NT2/D1 (cell line): Measurements from ENCODE around the gene VWA2.

Source experiments
- DNase-seq: peaks from one replicate; pipeline ENCODE4 v3.0.0-alpha.2; 2011; ENCODE audit warnings: low read depth, low spot score
- H3K27me3 ChIP-seq: 2 replicates; pipeline ENCODE4 v1.6.0; 2011; ENCODE audit warnings: mild to moderate bottlenecking; ENCODE audit not compliant: insufficient read length, insufficient read depth
- H3K36me3 ChIP-seq: 2 replicates; pipeline ENCODE4 v1.6.1; 2011; ENCODE audit warnings: mild to moderate bottlenecking, low read length, mixed read lengths; ENCODE audit not compliant: insufficient read depth, insufficient read length
- H3K4me1 ChIP-seq: 2 replicates; pipeline ENCODE4 v1.5.1; 2011; ENCODE audit not compliant: insufficient read depth, insufficient read length
- H3K4me3 ChIP-seq: 2 replicates; pipeline ENCODE4 v1.5.1; 2011; ENCODE audit warnings: low read depth; ENCODE audit not compliant: insufficient read length
- H3K9ac ChIP-seq: 2 replicates; pipeline ENCODE4 v1.6.0; 2011; ENCODE audit warnings: low read depth; ENCODE audit not compliant: insufficient read length
- H3K9me3 ChIP-seq: 2 replicates; pipeline ENCODE4 v1.5.1; 2011; ENCODE audit warnings: mild to moderate bottlenecking, low read length; ENCODE audit not compliant: insufficient read depth
- SUZ12 ChIP-seq: IDR thresholded peaks from 2 replicates; pipeline ENCODE4 v1.6.1; 2011; ENCODE audit not compliant: insufficient read length, insufficient read depth; ENCODE audit errors: extremely low read depth
- YY1 ChIP-seq: IDR thresholded peaks from 2 replicates; pipeline ENCODE4 v1.6.1; 2011; ENCODE audit not compliant: insufficient read length, insufficient read depth
- ZNF274 ChIP-seq: IDR thresholded peaks from 2 replicates; pipeline ENCODE4 v1.6.1; 2011; ENCODE audit warnings: mild to moderate bottlenecking, low read depth, low read length

The VWA2 gene

DNA sequence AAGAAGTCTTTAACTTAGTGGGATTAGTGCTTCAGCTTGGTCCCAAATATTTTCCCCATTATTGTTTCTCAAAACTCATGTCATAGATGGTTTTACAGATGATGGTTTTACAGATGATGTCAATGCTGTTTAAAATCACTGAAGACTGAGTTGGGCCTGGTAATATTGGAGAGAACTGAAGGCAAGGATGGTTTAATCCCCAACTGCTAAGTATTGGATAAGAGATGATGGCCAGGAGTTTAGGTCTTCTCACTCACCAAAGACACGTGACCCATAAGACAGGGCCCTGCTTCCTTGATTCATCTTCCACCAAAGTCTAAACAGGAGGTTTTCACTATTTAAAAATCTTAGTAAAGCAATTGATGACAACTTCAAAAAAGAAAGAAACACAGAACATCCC, 56.3 kb downstream of the VWA2 start:
- H3K27me3 ChIP-seq = no peaks in the 10 kb centered on the region
- peaks cover 44% of the 10 kb centered on the region for H3K36me3 ChIP-seq
- TF ChIP-seq YY1 (no peak), ZNF274 (no peak), SUZ12 (no peak)
- H3K9me3 ChIP-seq = peaks cover 23% of the 10 kb centered on the region
- H3K9ac ChIP-seq = no peak overlapping the region
- H3K4me3 ChIP-seq = no peak overlapping the region
- no peaks in the 10 kb centered on the region for H3K4me1 ChIP-seq
- DNase-seq = no peak

- no peak for TF ChIP-seq ZNF274
- no peak for TF ChIP-seq YY1
- TF ChIP-seq SUZ12 = no peak
- no peak overlapping the region for H3K9ac ChIP-seq
- no peak overlapping the region for H3K4me3 ChIP-seq
- no peaks in the 10 kb centered on the region for H3K4me1 ChIP-seq
- H3K36me3 ChIP-seq = peaks cover 59% of the 10 kb centered on the region
- DNase-seq = no peak
- H3K27me3 ChIP-seq = no peaks in the 10 kb centered on the region
- peaks cover 23% of the 10 kb centered on the region for H3K9me3 ChIP-seq
Observed at GRCh38 chr10:114297136-114297705, 58.2 kb downstream of the VWA2 start.

GRCh38 chr10:114300036-114300645, 61.1 kb downstream of the VWA2 start:
- H3K4me3 ChIP-seq = no peak overlapping the region
- H3K4me1 ChIP-seq = peaks cover 2% of the 10 kb centered on the region
- TF ChIP-seq SUZ12 (no peak), YY1 (no peak), ZNF274 (no peak)

GRCh38 chr10:114301177-114301576, 62.1 kb downstream of the VWA2 start:
- TF ChIP-seq YY1 (no peak), ZNF274 (no peak), SUZ12 (no peak)
- H3K9ac ChIP-seq = no peak overlapping the region
- DNase-seq = no peak

More at GRCh38 chr10:114300036-114300645, 61.1 kb downstream of the VWA2 start:
- Histone ChIP-seq H3K9me3 (peaks cover 18% of the 10 kb centered on the region), H3K36me3 (peaks cover 59% of the 10 kb centered on the region), H3K9ac (no peak overlapping the region), H3K27me3 (no peaks in the 10 kb centered on the region)
- no peak for DNase-seq

GRCh38 chr10:114301951-114302710, 63.1 kb downstream of the VWA2 start:
- TF ChIP-seq YY1 (no peak), SUZ12 (no peak), ZNF274 (no peak)
- H3K36me3 ChIP-seq = peaks cover 42% of the 10 kb centered on the region

More at GRCh38 chr10:114301177-114301576, 62.1 kb downstream of the VWA2 start:
- peaks cover 2% of the 10 kb centered on the region for H3K4me1 ChIP-seq
- no peak overlapping the region for H3K4me3 ChIP-seq
- H3K36me3 ChIP-seq = peaks cover 52% of the 10 kb centered on the region
- H3K9me3 ChIP-seq = peaks cover 8% of the 10 kb centered on the region
- no peaks in the 10 kb centered on the region for H3K27me3 ChIP-seq

DNA sequence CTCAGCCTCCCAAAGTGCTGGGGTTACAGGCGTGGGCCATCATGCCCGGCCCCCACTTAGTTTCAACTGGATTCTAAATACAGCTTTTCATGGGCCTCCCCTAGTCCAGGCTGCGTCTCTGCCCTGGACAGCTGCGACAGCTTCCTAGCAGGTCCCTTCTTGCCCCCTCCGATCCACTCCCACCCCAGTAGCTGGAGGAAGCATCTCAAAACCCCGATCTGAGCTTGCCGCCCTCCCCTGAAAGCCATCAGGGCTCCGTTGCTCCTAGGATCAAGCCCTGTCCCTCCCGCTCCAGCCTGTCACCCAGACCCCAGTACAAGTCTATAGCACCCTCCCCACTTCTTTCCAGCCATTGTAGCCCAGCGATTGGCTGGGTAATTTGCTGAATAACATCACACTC, 64.5 kb downstream of the VWA2 start:
- Histone ChIP-seq H3K9ac (no peak overlapping the region), H3K9me3 (no peaks in the 10 kb centered on the region), H3K4me3 (no peak overlapping the region), H3K27me3 (no peaks in the 10 kb centered on the region), H3K4me1 (peaks cover 5% of the 10 kb centered on the region), H3K36me3 (peaks cover 34% of the 10 kb centered on the region)
- no peak for TF ChIP-seq YY1
- TF ChIP-seq SUZ12 = no peak
- TF ChIP-seq ZNF274 = no peak
- DNase-seq = no peak

More at GRCh38 chr10:114301951-114302710, 63.1 kb downstream of the VWA2 start:
- H3K4me3 ChIP-seq = no peak overlapping the region
- H3K9ac ChIP-seq = no peak overlapping the region
- no peak for DNase-seq
- H3K9me3 ChIP-seq = no peaks in the 10 kb centered on the region
- H3K4me1 ChIP-seq = peaks cover 5% of the 10 kb centered on the region
- H3K27me3 ChIP-seq = no peaks in the 10 kb centered on the region

GRCh38 chr10:114304017-114304570, 65.0 kb downstream of the VWA2 start:
- TF ChIP-seq YY1 = no peak
- TF ChIP-seq ZNF274 = no peak
- no peak for TF ChIP-seq SUZ12
- peak overlapping the region; percentile 57 for H3K9ac ChIP-seq

More at GRCh38 chr10:114304017-114304570, 65.0 kb downstream of the VWA2 start:
- Histone ChIP-seq H3K36me3 (peaks cover 32% of the 10 kb centered on the region), H3K9me3 (no peaks in the 10 kb centered on the region), H3K4me1 (peaks cover 5% of the 10 kb centered on the region), H3K4me3 (peak overlapping the region; percentile 49), H3K27me3 (no peaks in the 10 kb centered on the region)
- DNase-seq = peak; percentile 60
